ENCODE results near the gene SYT1. TPM values are rescaled to one million over a fixed set of nuclear protein-coding genes. Genes with fewer than 3 reads are reported as not detected.

The SYT1 gene
- total and polyA plus RNA-seq, 9 donors: 0.45 to 18.3 (median 9.7) TPM

DNA sequence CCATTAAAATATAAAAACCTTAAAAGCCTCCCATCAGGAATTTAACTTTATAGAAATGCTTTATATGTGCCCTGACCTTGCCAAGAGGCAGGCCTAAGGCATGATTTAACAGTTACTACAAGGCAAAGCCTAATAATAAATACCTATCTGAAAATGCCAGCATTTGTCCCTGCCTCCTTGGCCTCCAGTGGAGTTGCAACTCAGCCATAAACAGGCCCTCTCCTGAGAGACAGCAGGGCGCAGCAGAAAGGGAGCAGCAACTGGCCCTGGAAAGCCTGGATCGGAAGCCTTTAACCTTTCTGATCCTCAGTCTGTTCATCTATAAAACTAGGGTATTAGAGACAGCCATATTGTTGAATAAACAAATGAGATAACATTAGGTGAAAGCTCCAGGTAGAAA, 501.8 kb downstream of the SYT1 start:
- H3K27me3 ChIP-seq: no peaks in the 10 kb centered on the region
- no peaks in the 10 kb centered on the region for H3K36me3 ChIP-seq
- intact Hi-C loops (cut with DNase I): no loop called here
- TF ChIP-seq, protein P1, sequence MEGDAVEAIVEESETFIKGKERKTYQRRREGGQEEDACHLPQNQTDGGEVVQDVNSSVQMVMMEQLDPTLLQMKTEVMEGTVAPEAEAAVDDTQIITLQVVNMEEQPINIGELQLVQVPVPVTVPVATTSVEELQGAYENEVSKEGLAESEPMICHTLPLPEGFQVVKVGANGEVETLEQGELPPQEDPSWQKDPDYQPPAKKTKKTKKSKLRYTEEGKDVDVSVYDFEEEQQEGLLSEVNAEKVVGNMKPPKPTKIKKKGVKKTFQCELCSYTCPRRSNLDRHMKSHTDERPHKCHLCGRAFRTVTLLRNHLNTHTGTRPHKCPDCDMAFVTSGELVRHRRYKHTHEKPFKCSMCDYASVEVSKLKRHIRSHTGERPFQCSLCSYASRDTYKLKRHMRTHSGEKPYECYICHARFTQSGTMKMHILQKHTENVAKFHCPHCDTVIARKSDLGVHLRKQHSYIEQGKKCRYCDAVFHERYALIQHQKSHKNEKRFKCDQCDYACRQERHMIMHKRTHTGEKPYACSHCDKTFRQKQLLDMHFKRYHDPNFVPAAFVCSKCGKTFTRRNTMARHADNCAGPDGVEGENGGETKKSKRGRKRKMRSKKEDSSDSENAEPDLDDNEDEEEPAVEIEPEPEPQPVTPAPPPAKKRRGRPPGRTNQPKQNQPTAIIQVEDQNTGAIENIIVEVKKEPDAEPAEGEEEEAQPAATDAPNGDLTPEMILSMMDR (IDR thresholded peaks at IDR 0.05): no peak
- TF ChIP-seq EP300 (IDR thresholded peaks at IDR 0.05): no peak
- no peak for TF ChIP-seq POLR2A (IDR thresholded peaks at IDR 0.05)
- H3K4me1 ChIP-seq (ENCODE audit: insufficient read depth): no peaks in the 10 kb centered on the region
- no peak overlapping the region for H3K4me3 ChIP-seq
- H3K9me3 ChIP-seq: no peaks in the 10 kb centered on the region
- H3K27ac ChIP-seq: no peak overlapping the region
- DNase-seq: no peak
- WGBS, 3 donors: 93 to 98% (median 95%) methylated on average over 2 of the region's 2 CpGs

DNA sequence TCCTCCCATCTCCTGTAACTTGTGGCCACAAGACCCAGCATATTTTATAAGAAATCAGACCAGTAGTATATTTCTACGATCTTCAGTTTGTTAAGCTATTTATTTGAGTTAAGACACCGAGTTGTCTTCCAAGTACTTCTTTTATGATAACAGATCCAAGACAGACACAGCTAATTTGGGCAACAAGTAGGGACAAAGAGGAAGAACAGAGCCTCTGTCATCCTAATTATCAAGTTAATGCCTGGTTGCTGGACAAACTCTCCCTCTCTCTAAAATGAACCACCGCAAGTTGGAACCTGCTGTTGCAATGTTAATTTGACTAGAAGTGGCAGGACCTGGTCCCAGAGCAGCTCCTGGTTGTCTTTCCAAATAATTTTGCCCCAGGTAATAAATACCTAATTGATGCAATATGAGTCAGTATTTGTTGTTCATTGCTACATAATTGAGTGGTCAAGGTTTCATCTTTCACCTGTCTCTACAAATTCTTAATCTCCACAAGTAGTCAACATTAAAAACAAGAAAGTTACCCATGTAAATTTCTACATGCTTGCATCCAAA, 502.5 kb downstream of the SYT1 start:
- Histone ChIP-seq H3K4me1 (ENCODE audit: insufficient read depth) (no peaks in the 10 kb centered on the region), H3K27me3 (no peaks in the 10 kb centered on the region), H3K9me3 (no peaks in the 10 kb centered on the region), H3K36me3 (no peaks in the 10 kb centered on the region), H3K4me3 (no peak overlapping the region), H3K27ac (no peak overlapping the region)
- TF ChIP-seq EP300 (IDR thresholded peaks at IDR 0.05): no peak
- TF ChIP-seq, protein P1 (IDR thresholded peaks at IDR 0.05): no peak
- no peak for TF ChIP-seq POLR2A (IDR thresholded peaks at IDR 0.05)
- no peak for DNase-seq
- WGBS, 3 donors: 74 to 85% (median 82%) methylated on average over 3 of the region's 3 CpGs
- intact Hi-C loops (cut with DNase I): no loop called here

DNA sequence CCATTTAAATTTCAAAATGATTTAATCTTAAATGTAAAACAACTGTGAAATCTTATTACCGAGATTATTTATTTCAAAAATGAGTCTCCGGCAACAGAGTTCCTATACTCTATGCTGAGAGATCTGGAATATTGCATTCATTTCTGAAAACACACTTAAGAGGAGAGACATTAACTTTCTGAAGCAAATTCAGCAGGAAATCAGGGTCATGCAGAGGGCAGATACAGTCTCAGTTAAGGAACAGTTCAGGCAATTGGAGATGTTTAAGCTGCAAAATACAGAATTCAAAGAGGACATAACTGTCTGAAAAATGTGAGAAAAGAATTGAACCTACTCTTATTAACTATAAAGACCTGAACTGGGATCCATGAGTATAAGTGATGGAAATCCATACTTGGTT, 505.4 kb downstream of the SYT1 start:
- intact Hi-C loops (cut with DNase I): no loop called here
- H3K27me3 ChIP-seq: no peaks in the 10 kb centered on the region
- TF ChIP-seq POLR2A (IDR thresholded peaks at IDR 0.05) (no peak), EP300 (IDR thresholded peaks at IDR 0.05) (no peak)
- TF ChIP-seq, protein P1 (IDR thresholded peaks at IDR 0.05): no peak
- no peak for DNase-seq
- no peaks in the 10 kb centered on the region for H3K9me3 ChIP-seq
- H3K4me3 ChIP-seq: no peak overlapping the region
- WGBS, 3 donors: 65 to 78% (median 74%) methylated on average over 2 of the region's 2 CpGs
- no peaks in the 10 kb centered on the region for H3K36me3 ChIP-seq
- H3K4me1 ChIP-seq (ENCODE audit: insufficient read depth): no peaks in the 10 kb centered on the region
- no peak overlapping the region for H3K27ac ChIP-seq

DNA sequence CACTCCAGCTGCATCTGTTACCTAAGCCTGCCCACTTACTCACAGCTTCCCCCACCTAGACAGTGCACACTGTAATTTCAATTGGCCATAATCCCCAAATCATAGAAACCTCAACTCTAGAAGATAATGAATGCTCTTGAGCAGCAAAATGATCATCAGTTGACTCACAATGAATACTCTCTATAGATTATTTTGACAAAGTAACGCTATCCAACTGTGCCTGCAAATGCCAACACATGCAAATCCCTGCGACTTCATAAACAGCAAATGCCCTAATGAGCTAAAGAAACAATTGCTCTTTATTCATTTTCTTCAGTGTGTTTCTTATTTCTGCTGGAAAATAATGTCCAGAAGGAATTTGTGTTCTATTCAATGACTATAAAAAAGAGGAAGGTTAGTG, 506.7 kb downstream of the SYT1 start:
- Histone ChIP-seq H3K4me1 (ENCODE audit: insufficient read depth) (no peaks in the 10 kb centered on the region), H3K9me3 (no peaks in the 10 kb centered on the region), H3K27me3 (no peaks in the 10 kb centered on the region), H3K36me3 (no peaks in the 10 kb centered on the region), H3K4me3 (no peak overlapping the region), H3K27ac (no peak overlapping the region)
- intact Hi-C loops (cut with DNase I): no loop called here
- DNase-seq: no peak
- WGBS, 3 donors: 86 to 95% (median 88%) methylated on average over 2 of the region's 2 CpGs
- no peak for TF ChIP-seq POLR2A (IDR thresholded peaks at IDR 0.05)
- TF ChIP-seq, protein P1 (IDR thresholded peaks at IDR 0.05): no peak
